Choroid plexus epithelial cell (primary cell): ENCODE results near the gene NBAS.

Experiments used
- DNase-seq: peaks from one replicate; pipeline ENCODE4 v3.0.0-alpha.2; 2010; ENCODE audit warnings: low read depth
- H3K4me3 ChIP-seq: 2 replicates; pipeline ENCODE4 v1.5.1; 2011; ENCODE audit warnings: low read depth, mild to moderate bottlenecking, control low read depth, low read length, moderate library complexity
- CTCF ChIP-seq: conservative IDR thresholded peaks from 2 replicates; pipeline ENCODE4 v1.5.1; 2011; ENCODE audit warnings: low read depth, mild to moderate bottlenecking, control low read depth, inconsistent platforms, low read length, moderate library complexity

Gene NBAS

DNA sequence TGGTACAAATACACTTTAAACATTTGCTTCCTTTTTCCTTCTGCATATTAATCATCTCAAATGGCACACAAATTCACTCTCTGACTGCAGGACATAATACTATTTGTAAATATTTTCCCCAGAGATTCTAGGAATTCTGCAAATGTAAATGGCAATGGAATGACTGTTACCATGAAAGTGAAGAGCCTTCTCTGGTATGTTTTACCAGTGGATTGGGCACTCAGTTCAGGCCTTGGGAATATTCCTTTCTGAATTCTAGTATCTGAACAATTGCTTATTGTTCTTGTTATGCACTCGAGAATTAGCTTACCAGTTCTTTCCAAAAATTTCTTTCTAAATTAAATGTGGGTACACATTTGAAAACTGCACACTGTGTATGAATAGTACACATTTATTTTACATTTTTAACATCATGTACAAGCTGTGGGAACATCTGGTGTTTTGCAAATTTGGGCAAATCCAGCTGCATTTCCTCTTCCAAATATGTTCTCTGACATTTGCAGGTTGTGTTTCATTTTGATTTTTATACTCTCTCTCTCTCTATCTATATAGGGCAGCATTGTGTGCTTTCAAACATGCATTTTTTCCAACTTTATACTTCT, 289.1 kb downstream of the NBAS start:
- TF ChIP-seq CTCF: no peak
- no peak for DNase-seq
- no peak overlapping the region for H3K4me3 ChIP-seq

DNA sequence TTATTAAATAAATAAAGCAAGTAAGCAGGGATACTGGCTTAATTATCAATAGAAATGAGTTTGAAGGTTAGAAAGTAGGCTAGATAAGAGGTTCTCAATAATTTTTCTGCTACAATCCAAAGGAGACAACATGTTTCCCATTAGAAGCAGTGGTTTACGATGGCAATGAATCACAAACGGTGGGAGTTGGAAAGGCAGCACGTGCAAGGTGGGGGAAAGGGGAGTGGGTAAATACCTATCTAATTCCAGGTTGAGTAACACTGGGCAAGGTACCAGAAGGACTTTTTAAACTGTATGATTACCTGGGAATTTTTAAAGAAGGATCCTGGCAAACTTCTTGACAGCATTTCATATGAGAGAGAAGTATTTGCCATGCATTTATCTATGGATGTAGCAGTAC, 289.9 kb downstream of the NBAS start:
- DNase-seq: no peak
- TF ChIP-seq CTCF: no peak
- no peak overlapping the region for H3K4me3 ChIP-seq

DNA sequence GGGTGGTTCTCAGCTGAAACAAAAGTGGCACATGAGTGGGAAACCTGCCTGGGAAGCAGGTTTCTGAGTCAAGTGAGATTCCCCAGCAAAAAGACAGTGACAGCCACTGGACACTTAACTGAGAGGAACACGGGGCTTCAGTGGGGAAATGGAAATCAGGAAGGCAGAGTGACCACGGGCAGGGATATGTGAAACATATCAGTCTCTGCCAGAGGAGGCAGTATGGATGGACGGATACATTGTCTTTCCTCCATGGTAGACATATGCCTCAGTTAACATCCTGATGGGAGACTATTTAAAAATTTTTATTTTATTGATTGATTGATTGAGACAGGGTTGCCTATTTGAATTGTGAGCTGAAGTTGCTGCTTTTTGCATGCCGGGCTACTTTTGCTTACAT, 292.1 kb downstream of the NBAS start:
- DNase-seq: no peak
- H3K4me3 ChIP-seq: no peak overlapping the region
- no peak for TF ChIP-seq CTCF

DNA sequence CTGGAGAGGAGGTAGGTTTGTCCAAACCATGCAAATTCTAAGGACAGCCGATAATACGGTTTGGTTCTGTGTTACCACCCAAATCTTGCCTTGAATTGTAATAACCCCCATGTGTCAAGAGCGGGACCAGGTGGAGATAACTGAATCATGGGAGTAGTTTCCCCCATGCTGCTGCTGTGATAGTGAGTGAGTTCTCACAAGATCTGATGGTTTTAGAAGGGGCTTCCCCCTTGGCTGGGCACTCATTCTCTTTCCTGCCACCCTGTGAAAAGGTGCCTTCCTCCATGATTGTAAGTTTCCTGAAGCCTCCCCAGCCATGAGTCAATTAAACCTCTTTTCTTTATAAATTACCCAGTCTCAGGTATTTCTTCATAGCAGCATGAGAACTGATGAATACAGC, 295.2 kb downstream of the NBAS start:
- H3K4me3 ChIP-seq: no peak overlapping the region
- no peak for TF ChIP-seq CTCF
- no peak for DNase-seq

- no peak for DNase-seq
- no peak for TF ChIP-seq CTCF
- no peak overlapping the region for H3K4me3 ChIP-seq
Measured at GRCh38 chr2:15263976-15264685, 297.0 kb downstream of the NBAS start.

- no peak for TF ChIP-seq CTCF
- H3K4me3 ChIP-seq: no peak overlapping the region
- no peak for DNase-seq
Measured at GRCh38 chr2:15262792-15263191, 298.3 kb downstream of the NBAS start.

DNA sequence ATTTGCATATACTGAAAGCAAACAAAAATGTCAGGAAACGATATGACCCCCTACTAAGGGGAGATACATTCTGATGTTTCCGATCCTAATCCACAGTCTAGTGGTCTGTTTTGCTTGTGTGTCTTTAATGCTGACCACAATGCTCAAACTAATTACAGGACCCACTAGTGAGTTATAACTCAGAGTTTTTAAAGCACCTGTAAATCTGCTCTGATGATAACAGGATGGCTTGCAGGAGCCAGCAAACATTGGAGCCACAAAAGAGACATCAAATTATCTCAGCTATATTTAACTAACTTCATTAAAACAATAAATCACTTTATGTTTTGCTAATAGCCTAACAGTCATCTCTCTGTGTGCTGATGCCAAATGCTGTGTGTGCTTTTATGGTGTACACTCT, 300.3 kb downstream of the NBAS start:
- no peak overlapping the region for H3K4me3 ChIP-seq
- DNase-seq: no peak
- TF ChIP-seq CTCF: no peak
